Lower leg skin (tissue), 4 donors: Measurements from ENCODE around the gene NLGN4Y. TPM values are rescaled to one million over a fixed set of nuclear protein-coding genes. Genes with fewer than 3 reads are reported as not detected.

Source experiments
- DNase-seq, 2 donors: peaks; one replicate each; pipeline ENCODE4 v3.0.0-alpha.2; 2019; ENCODE audit warnings: low spot score in 2 of 2
- H3K4me3 ChIP-seq: fragments of 200-600 bp; sonication (generic); 2 replicates; pipeline ENCODE4 v1.5.1; 2017; ENCODE audit warnings: mild to moderate bottlenecking, low read depth; ENCODE audit not compliant: poor library complexity, severe bottlenecking
- POLR2A ChIP-seq, 2 donors: fragments of 450-650 bp; IDR thresholded peaks; one replicate each; pipeline ENCODE4 v1.6.1; 2016 to 2017; ENCODE audit warnings: antibody characterized with exemption in 2 of 2, mild to moderate bottlenecking in 1 of 2, moderate library complexity in 1 of 2
- WGBS, 2 donors: methylation state at CpG; one replicate each; pipeline ENCODE4 v1.1.5; 2018; 5-methylcytosine and 5-hydroxymethylcytosine counted together
- intact Hi-C: fragments of 100-400 bp; cut with DNase I; formaldehyde crosslinking; loops from one replicate; pipeline ENCODE4 v1.15.0; 2023; ENCODE audit warnings: low total_unique reads
- total RNA-seq, 4 donors: library from RNA; depleted of rRNA; stranded (reverse); fragments of >200 nt; gene quantifications; one replicate each; pipeline ENCODE4 v1.1.0, GENCODE V29; 2016
- TF ChIP-seq, protein P1 (sequence below), 3 donors: fragments of 450-650 bp; IDR thresholded peaks; one replicate each; pipeline ENCODE4 v1.5.1; 2016; ENCODE audit warnings: antibody characterized with exemption in 3 of 3, mild to moderate bottlenecking in 3 of 3, moderate library complexity in 2 of 3

Gene NLGN4Y
- total RNA-seq, 4 donors from 2014 or later: 12.4 to 19.7 TPM; not detected in 2

DNA sequence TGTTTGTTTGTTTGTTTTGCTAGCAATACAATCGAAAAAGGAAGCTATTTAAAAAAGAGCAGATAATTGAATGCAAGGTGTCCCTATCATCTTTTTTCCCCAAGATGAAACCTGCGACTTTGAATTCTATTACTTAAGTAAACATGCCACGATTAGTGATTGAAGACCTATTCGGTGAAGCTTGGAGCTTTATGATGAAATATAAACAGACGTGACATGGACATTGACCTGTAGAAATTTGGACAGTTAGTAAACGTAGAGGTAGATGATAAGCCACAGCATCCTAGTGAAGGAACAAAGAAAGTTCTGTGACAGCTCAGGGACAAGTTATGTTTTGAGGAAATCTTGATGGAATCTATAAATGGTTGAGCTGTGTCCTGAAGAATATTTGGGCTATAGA lies 103.9 kb downstream of the NLGN4Y start:
- DNase-seq: no peak
- no peak overlapping the region for H3K4me3 ChIP-seq
- 95% methylated on average over 6 of the region's 6 CpGs; no CpG with 5 or more reads in 1 of the 2 donors for WGBS, 2 donors
- intact Hi-C loops: no loop called here
- TF ChIP-seq, protein P1, sequence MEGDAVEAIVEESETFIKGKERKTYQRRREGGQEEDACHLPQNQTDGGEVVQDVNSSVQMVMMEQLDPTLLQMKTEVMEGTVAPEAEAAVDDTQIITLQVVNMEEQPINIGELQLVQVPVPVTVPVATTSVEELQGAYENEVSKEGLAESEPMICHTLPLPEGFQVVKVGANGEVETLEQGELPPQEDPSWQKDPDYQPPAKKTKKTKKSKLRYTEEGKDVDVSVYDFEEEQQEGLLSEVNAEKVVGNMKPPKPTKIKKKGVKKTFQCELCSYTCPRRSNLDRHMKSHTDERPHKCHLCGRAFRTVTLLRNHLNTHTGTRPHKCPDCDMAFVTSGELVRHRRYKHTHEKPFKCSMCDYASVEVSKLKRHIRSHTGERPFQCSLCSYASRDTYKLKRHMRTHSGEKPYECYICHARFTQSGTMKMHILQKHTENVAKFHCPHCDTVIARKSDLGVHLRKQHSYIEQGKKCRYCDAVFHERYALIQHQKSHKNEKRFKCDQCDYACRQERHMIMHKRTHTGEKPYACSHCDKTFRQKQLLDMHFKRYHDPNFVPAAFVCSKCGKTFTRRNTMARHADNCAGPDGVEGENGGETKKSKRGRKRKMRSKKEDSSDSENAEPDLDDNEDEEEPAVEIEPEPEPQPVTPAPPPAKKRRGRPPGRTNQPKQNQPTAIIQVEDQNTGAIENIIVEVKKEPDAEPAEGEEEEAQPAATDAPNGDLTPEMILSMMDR (IDR thresholded peaks at IDR 0.05): no peak
- no peak for TF ChIP-seq POLR2A (IDR thresholded peaks at IDR 0.05)

DNA sequence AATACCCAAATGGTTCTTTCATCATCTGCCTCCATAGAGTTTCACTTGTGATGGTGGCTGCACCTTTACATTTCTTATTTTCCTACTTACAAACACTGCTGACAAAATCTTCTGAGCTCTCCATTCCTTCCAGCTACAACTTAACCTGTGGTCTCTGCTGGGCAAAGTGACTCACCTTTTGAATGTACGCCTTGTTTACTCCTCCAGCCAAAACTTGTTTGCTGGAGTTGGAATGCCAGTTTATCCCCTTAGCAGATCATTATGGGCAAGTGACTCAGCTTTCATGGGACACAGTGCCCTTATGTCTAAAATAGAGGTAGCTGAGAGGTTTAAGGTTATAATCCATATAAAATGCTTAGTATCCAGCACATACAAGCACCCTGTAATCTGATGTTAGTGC lies 107.3 kb downstream of the NLGN4Y start:
- TF ChIP-seq POLR2A (IDR thresholded peaks at IDR 0.05): no peak
- TF ChIP-seq, protein P1 (IDR thresholded peaks at IDR 0.05): no peak
- 29% methylated on average over 1 of the region's 1 CpG; no CpG with 5 or more reads in 1 of the 2 donors for WGBS, 2 donors
- no peak for DNase-seq
- no peak overlapping the region for H3K4me3 ChIP-seq
- intact Hi-C loops: no loop called here

DNA sequence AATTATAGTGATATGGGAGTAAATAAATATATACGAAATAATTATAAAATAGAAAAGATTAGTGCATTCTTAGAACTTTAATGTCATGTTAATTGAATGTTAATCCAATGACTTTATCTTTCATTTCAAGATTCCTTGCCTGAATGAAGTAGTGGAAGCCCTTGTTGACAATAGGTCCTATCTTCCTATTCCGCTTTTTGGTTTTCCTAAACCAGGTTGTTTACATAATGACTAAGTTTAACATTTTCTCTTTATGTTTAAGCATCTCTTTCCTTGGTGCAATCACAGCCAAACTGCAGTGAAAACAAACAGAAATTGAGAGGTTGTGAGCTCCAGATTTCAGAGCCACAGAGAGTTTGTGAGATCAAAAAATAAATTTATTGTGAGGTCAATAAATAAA lies 109.4 kb downstream of the NLGN4Y start:
- TF ChIP-seq, protein P1 (IDR thresholded peaks at IDR 0.05): no peak
- 92% methylated on average over 2 of the region's 2 CpGs; no CpG with 5 or more reads in 1 of the 2 donors for WGBS, 2 donors
- H3K4me3 ChIP-seq: no peak overlapping the region
- intact Hi-C loops: no loop called here
- DNase-seq: no peak

DNA sequence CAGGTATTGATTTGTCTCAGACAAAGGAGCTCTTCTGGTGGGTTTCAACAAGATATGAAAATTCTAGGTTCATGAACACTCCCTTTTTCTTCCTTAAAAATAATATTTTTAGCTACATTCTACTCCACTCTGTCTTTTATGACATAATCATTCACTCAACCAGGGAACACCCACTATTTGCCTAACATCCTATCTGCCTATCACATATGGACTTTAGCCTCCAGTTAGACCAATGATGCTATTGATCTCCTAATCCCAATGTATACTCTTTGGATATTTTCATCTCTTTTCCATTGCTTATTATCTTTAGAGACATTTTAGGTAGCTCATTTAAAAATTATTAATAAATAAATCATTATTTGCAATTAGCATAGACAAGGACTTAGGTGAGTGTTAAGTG lies 110.6 kb downstream of the NLGN4Y start:
- TF ChIP-seq, protein P1 (IDR thresholded peaks at IDR 0.05): no peak
- no peak for TF ChIP-seq POLR2A (IDR thresholded peaks at IDR 0.05)
- no peak for DNase-seq
- intact Hi-C loops: no loop called here
- no peak overlapping the region for H3K4me3 ChIP-seq

DNA sequence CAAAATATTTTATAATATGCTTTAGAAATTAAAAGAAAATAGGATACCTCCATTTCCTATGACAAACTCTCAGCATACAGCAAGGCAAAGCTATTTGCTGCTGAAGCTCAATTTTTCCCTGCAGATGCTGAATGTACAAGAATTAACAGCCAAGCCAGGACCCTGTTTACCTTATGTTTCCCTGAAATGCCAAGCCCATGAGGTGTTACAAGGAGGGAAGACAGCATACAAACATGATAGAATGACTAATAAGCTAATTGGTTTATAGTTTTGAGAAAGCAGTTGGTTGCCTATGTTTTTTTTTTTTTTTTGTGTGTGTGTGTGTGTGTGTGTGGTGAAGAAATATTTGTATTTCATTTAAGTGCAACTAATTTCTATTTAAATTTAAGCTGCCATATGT lies 113.2 kb downstream of the NLGN4Y start:
- intact Hi-C loops: no loop called here
- DNase-seq: no peak
- TF ChIP-seq, protein P1 (IDR thresholded peaks at IDR 0.05): no peak
- no peak overlapping the region for H3K4me3 ChIP-seq

DNA sequence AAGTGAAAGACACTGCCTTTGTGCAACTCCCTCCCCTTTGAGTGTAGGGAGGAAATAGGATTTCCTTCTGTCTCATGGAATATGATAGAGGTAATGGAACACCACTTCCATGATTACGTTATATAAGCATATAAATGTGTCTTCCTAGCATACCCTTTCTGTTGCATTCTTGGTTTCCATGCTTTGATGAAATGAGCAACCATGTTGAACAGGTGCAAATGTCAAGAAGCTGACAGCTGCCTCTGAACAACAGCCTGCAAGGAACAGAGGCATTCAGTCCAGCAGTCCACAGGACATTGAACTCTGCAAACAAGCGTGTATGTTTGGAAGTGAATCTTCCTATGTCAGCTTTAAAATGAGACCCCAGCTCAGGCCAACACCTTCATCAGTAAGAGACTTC lies 117.5 kb downstream of the NLGN4Y start:
- no peak for DNase-seq
- 94% methylated on average over 2 of the region's 2 CpGs; no CpG with 5 or more reads in 1 of the 2 donors for WGBS, 2 donors
- TF ChIP-seq, protein P1 (IDR thresholded peaks at IDR 0.05): no peak
- TF ChIP-seq POLR2A (IDR thresholded peaks at IDR 0.05): no peak
- intact Hi-C loops: no loop called here
- no peak overlapping the region for H3K4me3 ChIP-seq
